Parathyroid adenoma (tissue), 2 donors: Measurements from ENCODE around the gene PSAP.

Experiments used
- H2AFZ ChIP-seq: fragments of 300-600 bp; sonication (generic); one replicate; pipeline ENCODE4 v1.7.0; 2017; ENCODE audit warnings: antibody characterized with exemption, mild to moderate bottlenecking
- H3K27ac ChIP-seq: fragments of 300-600 bp; sonication (generic); one replicate; pipeline ENCODE4 v1.7.0; 2017
- H3K27me3 ChIP-seq: fragments of 300-600 bp; sonication (generic); one replicate; pipeline ENCODE4 v1.7.0; 2017; ENCODE audit warnings: low read length; ENCODE audit not compliant: control insufficient read depth, insufficient read depth
- H3K36me3 ChIP-seq: fragments of 300-600 bp; sonication (generic); one replicate; pipeline ENCODE4 v1.7.0; 2017; ENCODE audit warnings: low read length; ENCODE audit not compliant: control insufficient read depth, insufficient read depth
- H3K4me1 ChIP-seq: fragments of 300-600 bp; sonication (generic); one replicate; pipeline ENCODE4 v1.7.0; 2017; ENCODE audit warnings: control low read depth
- H3K4me2 ChIP-seq: fragments of 300-600 bp; sonication (generic); one replicate; pipeline ENCODE4 v1.7.0; 2017; ENCODE audit warnings: low read length
- H3K4me3 ChIP-seq: fragments of 300-600 bp; sonication (generic); one replicate; pipeline ENCODE4 v1.7.0; 2017; ENCODE audit warnings: low read depth, low read length
- H3K79me2 ChIP-seq: fragments of 300-600 bp; sonication (generic); one replicate; pipeline ENCODE4 v1.7.0; 2017; ENCODE audit warnings: control low read depth
- H3K9ac ChIP-seq: fragments of 300-600 bp; sonication (generic); one replicate; pipeline ENCODE4 v1.7.0; 2017; ENCODE audit warnings: mild to moderate bottlenecking
- H3K9me3 ChIP-seq: fragments of 300-600 bp; sonication (generic); one replicate; pipeline ENCODE4 v1.7.0; 2017; ENCODE audit warnings: low read length; ENCODE audit not compliant: control insufficient read depth
- TF ChIP-seq, protein P1 (sequence below): fragments of 300-600 bp; sonication (generic); IDR thresholded peaks from one replicate; pipeline ENCODE4 v1.7.0; 2017; ENCODE audit warnings: antibody characterized with exemption, mild to moderate bottlenecking
- donor health status: primary hyperparathyroidism.

Gene PSAP

GRCh38 chr10:71860243-71861029, 9.4 kb upstream of the PSAP start:
- Histone ChIP-seq H3K4me1 (peaks cover 13% of the 10 kb centered on the region), H3K27ac (peak overlapping the region; percentile 90), H3K27me3 (no peaks in the 10 kb centered on the region), H3K4me2 (peak overlapping the region; percentile 33), H2AFZ (peak overlapping the region; percentile 85), H3K4me3 (no peak overlapping the region), H3K9me3 (no peaks in the 10 kb centered on the region), H3K79me2 (no peaks in the 10 kb centered on the region), H3K9ac (no peak overlapping the region), H3K36me3 (no peaks in the 10 kb centered on the region)
- TF ChIP-seq, protein P1, sequence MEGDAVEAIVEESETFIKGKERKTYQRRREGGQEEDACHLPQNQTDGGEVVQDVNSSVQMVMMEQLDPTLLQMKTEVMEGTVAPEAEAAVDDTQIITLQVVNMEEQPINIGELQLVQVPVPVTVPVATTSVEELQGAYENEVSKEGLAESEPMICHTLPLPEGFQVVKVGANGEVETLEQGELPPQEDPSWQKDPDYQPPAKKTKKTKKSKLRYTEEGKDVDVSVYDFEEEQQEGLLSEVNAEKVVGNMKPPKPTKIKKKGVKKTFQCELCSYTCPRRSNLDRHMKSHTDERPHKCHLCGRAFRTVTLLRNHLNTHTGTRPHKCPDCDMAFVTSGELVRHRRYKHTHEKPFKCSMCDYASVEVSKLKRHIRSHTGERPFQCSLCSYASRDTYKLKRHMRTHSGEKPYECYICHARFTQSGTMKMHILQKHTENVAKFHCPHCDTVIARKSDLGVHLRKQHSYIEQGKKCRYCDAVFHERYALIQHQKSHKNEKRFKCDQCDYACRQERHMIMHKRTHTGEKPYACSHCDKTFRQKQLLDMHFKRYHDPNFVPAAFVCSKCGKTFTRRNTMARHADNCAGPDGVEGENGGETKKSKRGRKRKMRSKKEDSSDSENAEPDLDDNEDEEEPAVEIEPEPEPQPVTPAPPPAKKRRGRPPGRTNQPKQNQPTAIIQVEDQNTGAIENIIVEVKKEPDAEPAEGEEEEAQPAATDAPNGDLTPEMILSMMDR = no peak

GRCh38 chr10:71857934-71858890, 7.2 kb upstream of the PSAP start:
- no peaks in the 10 kb centered on the region for H3K36me3 ChIP-seq
- H3K9me3 ChIP-seq = no peaks in the 10 kb centered on the region
- H3K4me3 ChIP-seq = no peak overlapping the region
- H3K4me2 ChIP-seq = no peak overlapping the region
- H2AFZ ChIP-seq = no peak overlapping the region
- TF ChIP-seq, protein P1 = no peak
- no peaks in the 10 kb centered on the region for H3K27me3 ChIP-seq
- peaks cover 13% of the 10 kb centered on the region for H3K4me1 ChIP-seq
- H3K79me2 ChIP-seq = no peaks in the 10 kb centered on the region
- H3K27ac ChIP-seq = no peak overlapping the region
- no peak overlapping the region for H3K9ac ChIP-seq

GRCh38 chr10:71856619-71857018, 5.6 kb upstream of the PSAP start:
- Histone ChIP-seq H2AFZ (no peak overlapping the region), H3K27ac (no peak overlapping the region), H3K9ac (no peak overlapping the region), H3K9me3 (no peaks in the 10 kb centered on the region), H3K4me2 (no peak overlapping the region), H3K36me3 (no peaks in the 10 kb centered on the region), H3K4me1 (peaks cover 13% of the 10 kb centered on the region), H3K4me3 (no peak overlapping the region), H3K27me3 (no peaks in the 10 kb centered on the region), H3K79me2 (no peaks in the 10 kb centered on the region)
- TF ChIP-seq, protein P1 = no peak

- Histone ChIP-seq H3K9me3 (no peaks in the 10 kb centered on the region), H3K9ac (no peak overlapping the region), H2AFZ (no peak overlapping the region), H3K4me3 (no peak overlapping the region), H3K27me3 (no peaks in the 10 kb centered on the region), H3K27ac (no peak overlapping the region), H3K4me2 (no peak overlapping the region), H3K36me3 (no peaks in the 10 kb centered on the region), H3K79me2 (peaks cover 21% of the 10 kb centered on the region), H3K4me1 (no peaks in the 10 kb centered on the region)
- TF ChIP-seq, protein P1 = no peak
Observed at GRCh38 chr10:71854031-71854430, 3.0 kb upstream of the PSAP start.
